ENCODE data around the gene PPP3CA.

DNA sequence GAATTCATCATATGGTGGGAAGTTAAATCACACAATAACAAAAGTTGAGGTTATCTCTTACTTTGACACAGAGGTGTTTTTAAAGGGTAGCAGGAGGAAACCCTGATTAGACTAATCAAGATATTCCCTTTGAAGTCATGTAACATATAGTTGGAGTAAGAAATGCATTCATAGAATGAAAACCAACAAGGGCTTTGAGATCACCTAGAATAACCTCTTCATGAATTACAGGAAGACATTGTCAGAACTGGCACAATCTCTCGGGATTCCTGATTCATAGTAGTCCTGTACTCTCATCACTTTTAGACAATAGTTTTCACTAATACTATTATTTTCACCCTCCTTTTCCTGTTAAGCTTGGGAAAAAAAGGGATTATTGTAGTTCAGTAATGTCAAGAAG is 170.2 kb downstream of the PPP3CA start:
- TF ChIP-seq, protein P1, sequence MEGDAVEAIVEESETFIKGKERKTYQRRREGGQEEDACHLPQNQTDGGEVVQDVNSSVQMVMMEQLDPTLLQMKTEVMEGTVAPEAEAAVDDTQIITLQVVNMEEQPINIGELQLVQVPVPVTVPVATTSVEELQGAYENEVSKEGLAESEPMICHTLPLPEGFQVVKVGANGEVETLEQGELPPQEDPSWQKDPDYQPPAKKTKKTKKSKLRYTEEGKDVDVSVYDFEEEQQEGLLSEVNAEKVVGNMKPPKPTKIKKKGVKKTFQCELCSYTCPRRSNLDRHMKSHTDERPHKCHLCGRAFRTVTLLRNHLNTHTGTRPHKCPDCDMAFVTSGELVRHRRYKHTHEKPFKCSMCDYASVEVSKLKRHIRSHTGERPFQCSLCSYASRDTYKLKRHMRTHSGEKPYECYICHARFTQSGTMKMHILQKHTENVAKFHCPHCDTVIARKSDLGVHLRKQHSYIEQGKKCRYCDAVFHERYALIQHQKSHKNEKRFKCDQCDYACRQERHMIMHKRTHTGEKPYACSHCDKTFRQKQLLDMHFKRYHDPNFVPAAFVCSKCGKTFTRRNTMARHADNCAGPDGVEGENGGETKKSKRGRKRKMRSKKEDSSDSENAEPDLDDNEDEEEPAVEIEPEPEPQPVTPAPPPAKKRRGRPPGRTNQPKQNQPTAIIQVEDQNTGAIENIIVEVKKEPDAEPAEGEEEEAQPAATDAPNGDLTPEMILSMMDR (IDR thresholded peaks at IDR 0.05): no peak
- TF ChIP-seq POLR2A (IDR thresholded peaks at IDR 0.05): no peak
